ENCODE results near the gene PVR. TPM values are rescaled to one million over a fixed set of nuclear protein-coding genes. Genes with fewer than 3 reads are reported as not detected.
"Not testable (repeated sequence)": the region's sequence is repeated elsewhere in the genome, so short reads cannot be mapped to it uniquely, and the experiment has no call there.

The PVR gene, protein sequence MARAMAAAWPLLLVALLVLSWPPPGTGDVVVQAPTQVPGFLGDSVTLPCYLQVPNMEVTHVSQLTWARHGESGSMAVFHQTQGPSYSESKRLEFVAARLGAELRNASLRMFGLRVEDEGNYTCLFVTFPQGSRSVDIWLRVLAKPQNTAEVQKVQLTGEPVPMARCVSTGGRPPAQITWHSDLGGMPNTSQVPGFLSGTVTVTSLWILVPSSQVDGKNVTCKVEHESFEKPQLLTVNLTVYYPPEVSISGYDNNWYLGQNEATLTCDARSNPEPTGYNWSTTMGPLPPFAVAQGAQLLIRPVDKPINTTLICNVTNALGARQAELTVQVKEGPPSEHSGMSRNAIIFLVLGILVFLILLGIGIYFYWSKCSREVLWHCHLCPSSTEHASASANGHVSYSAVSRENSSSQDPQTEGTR
- total RNA-seq, result 42.8 TPM

DNA sequence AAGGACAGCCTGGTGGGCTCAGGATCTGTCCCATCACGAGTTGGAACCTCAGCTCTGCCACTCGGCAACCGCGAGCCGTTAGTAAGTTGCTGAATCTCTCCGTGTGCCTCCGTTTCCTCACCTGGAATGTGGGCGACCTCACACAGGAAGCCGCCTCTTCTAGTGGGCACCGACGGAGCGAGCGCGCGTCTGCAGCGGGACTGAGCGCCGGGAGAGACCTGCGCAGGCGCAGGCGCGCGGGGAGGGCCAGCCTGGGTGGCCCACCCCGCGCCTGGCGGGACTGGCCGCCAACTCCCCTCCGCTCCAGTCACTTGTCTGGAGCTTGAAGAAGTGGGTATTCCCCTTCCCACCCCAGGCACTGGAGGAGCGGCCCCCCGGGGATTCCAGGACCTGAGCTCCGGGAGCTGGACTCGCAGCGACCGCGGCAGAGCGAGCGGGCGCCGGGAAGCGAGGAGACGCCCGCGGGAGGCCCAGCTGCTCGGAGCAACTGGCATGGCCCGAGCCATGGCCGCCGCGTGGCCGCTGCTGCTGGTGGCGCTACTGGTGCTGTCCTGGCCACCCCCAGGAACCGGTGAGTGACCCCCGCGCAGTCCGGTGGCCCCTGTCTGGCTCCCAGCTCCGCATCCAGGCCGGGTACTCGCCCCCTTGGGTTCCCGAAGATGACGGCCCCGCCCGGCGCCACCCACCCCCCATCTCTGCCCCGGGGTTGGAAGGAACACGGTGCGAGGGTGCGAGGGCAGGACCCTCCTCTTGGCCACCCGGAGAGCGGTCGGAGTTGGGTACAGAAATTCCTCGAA lies at the start of gene PVR:
Gene PVR (plus strand): TSS at position 306 of the 797 bp plus-strand sequence. CDS start 187 bp downstream, at position 493.
- peak; percentile 51 for DNase-seq (ENCODE audit: low spot score)

DNA sequence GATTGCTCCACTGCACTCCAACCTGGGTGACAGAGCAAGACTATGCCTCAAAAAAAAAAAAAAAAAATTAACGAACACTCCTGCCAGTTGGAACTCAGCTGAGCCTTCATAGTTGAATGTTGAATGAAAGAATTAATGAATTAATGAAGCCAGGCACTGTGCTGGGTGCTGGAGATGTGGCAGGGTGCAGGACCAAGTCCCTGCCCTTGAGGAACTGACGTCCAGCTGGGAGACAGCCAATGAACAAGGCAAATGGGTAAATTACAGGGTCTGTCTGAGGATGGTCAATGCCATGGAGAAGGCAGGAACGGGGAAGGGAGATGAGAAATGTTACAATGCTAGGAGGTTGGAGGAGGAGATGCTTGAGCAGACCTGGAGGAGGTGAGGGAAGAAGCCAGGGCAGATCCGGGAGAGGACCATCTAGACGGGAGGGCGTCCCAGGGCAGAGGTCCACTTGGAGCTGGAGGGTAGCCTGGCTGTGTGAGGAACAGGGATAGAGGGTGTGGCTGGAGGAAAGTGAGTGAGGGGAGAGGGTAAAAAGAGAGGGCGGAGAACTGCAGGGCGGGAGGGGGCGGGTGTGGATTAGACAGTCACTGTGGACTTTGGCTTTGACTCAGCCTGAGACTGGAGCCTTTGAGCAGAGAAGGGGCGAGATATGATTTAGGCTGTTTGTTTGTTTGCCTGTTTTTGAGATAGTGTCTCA lies 47.1 kb upstream of the PVR start:
- peak; percentile 48 for DNase-seq (ENCODE audit: low spot score)

DNA sequence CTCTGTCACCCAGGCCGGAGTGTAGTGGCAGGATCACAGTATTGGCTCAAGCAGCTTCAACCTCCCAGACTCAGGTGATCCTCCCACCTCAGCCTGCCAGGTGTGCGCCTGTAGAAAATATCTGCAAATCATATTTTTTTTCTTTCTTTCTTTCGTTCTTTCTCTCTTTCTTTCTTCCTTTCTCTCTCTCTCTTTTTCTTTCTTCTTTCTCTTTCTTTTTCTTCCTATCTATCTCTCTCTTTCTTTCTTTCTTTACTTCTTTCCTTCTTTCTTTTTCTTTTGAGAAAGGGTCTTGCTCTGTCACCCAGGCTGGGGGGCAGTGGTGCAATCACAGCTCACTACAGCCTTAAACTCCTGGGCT lies 46.6 kb upstream of the PVR start:
- no peak for DNase-seq (ENCODE audit: low spot score)

DNA sequence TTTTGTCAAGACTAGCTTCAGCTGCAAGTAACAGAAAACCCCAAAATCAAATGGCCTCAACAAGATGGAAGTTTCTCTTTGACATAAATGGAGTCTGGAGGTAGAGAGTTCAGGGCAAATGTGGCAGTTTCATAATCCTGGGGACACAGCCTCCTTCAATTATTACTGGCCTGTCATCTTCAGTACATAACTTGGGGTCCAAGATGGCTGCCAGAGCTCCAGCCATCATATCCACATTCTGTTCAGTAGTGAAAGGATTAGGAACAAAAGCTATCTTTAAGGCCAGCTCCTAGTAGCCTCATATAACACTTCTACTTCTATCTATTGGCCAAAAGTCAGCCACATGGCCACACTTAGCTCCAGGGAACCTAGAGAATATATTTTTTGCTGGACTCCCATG lies 45.4 kb upstream of the PVR start:
- no peak for DNase-seq (ENCODE audit: low spot score)

DNA sequence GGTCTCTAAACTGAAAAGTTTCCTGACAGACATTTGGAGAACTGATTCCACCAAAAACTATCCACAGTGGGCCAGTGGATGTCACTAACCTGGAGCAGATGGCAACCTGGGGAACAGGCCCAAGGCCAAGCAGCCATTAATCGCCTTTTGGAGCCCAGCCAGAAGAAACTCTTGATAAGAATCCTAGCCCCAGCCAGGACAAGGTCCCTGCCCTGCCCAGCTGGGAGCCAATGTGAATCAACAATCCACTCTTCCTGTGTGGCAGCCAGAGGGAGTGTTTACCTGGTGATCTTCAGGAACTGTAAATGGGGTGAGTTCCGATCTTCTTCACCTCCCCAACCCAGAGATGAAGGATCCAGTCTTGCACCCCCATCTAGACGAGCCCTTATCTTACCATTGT lies 44.8 kb upstream of the PVR start:
- DNase-seq (ENCODE audit: low spot score), result peak; percentile 80

DNA sequence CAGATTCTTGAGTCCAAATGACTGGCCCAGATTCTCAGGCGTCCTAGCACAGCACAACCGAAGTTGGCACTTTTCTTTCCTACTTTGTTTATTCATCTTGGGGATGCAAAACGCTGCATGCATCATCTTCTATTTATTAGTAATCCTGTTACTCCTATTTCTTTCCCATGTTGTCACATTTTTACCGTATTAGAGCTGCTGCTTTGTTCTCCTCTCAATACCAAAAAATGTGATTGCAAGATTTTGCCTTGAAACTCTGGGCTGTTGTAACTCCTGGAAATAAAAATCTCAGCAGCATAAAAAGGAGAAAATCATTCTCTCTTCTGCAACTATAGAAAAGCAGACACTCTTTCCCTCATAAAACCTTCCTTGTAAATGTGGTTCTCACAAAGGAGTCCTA lies 43.2 kb upstream of the PVR start:
- no peak for DNase-seq (ENCODE audit: low spot score)

DNA sequence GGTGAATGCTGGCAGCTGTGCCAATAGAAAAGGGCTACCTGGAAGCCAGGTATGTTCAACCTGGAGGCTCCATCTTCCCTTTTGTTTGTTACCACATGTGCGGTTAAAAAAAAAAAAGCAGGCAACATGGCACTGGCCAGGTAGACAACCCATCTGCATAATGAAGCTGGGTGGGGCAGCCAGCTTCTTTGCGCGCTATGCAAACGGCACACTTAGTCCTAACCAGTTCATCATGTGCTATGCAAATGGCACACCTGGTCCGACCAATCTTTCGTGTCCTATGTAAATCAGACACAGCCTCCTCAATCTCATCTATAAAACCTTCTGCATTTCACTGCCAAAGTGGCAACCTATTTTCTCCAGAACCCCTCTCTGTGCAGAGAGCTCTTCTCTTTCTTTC lies 41.6 kb upstream of the PVR start:
- DNase-seq (ENCODE audit: low spot score), result peak; percentile 77

DNA sequence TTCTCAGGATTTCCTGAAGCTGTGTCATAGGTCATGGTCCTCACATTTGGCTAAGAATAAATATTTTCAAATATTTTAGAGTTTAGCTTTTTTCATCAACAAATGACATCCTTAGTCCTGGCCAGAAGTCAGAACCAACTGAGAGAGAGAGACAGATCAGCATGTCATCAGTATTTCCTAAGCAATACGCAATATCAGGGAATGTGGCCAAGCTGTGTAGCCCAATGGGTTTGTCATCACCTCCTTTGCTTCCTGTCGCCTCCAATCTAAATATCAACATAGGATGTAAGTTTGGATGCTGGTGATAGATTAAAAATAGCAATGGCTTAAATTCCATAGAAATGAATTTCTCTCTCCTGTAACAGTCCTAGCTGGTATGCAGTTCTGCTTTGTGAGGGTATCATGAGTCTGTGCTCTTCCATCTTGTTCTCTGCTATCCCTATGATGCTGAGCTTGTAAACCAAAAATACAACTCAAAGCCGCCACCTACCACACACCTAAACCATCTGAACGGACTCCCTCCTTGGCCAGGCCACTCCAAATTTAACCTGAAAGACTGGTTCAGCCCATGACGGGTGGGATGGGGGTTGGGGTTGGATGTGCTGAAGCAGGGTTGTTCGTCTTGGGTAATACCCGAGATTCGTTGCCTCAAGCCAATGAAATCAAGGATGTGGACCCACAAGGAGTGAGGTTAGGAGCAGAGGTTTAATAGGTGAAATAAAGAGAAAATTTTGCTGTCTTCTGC lies 40.3 kb upstream of the PVR start:
- no peak for DNase-seq (ENCODE audit: low spot score)

DNA sequence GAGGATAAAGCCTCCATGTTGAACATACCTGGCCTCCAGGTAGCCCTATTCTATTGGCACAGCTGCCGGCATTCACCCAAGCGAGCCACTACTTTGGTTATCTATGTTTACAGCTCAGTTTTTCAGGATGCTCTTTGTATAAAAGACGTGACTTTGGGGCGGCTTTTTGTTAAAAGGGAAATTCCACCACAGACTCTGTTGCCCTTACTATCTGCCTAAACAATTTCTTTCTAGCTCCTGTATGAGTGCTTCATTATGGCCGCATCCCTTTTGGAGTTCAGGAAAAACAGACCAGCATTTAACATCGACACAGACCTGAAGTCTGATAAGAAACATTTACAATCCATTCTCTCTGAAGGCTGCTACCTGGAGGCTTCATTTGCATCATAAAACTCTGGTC lies 39.5 kb upstream of the PVR start:
- no peak for DNase-seq (ENCODE audit: low spot score)

DNA sequence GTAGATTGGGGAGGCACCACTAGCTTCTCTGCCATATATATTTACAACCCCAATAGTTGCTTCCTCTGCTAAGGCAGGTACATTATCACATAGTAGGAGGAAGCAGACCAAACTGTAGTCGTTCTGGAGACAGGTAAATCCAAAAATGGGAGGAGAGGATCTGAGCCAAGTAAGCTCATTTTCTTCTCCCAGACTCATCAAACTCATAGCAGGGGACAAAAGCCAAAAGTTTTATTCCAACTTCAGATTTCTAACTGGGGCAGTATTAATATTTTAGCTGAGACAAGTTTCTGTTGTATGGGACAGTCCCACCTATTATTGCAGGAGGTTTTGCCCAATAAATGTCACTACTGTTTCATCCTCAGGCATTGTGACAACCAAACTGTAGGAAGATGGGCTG lies 38.2 kb upstream of the PVR start:
- DNase-seq (ENCODE audit: low spot score), result no peak

DNA sequence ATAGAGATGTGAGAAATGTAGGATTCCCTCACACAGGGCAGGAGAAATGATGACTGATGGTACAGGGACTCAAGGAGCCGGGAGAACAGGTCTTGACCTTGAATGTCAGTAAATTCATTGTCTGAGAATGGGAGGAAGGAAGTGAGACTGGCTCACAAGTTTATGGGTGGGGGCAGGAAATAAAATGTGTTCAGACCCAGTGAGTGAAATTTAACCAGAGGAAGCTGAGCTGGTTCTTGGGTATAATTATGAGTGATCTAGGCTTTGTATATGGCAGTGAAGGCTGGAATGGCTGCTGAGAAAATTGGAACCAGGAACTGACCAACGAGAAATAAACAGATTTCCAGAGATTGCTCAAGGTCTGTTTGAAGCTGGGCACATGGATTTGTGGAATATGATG lies 36.7 kb upstream of the PVR start:
- DNase-seq (ENCODE audit: low spot score), result peak; percentile 17

DNA sequence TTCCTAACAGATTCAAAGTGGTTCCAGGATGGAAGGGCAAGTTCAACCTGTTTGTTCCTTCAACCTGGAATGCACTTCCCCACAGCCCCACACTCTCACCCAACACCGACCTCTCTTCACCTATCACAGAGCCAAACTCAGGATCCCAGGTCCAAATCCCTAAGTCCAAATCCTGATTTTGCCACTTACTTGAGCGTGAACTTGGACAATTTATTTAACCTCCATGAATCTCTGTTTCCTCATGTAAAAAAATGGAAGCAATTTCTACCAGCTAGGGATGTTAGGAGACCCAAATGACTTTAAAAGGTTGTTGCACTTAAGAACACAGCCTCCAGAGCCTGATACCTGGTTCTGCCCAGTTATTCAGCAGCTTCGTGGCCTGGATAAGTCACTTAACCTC lies 35.8 kb upstream of the PVR start:
- DNase-seq (ENCODE audit: low spot score), result no peak

DNA sequence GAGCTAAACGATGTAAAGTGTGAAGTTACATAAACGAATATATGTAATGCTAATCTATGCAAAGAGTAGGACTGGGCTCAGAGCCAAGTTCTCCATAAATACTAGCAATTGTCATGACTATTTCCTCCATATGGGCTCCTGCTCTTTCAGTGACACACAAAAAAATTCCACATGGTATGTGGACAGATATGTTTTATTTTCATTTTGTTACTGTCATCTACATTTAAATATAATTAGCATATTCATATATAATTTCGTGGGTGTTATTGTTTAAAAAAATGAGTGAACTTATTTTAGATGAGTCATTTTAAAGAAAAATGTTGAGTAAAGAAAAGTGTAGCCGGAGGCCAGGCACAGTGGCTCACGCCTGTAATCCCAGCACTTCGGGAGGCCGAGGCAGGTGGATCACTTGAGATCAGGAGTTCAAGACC lies 35.3 kb upstream of the PVR start:
- no peak for DNase-seq (ENCODE audit: low spot score)

DNA sequence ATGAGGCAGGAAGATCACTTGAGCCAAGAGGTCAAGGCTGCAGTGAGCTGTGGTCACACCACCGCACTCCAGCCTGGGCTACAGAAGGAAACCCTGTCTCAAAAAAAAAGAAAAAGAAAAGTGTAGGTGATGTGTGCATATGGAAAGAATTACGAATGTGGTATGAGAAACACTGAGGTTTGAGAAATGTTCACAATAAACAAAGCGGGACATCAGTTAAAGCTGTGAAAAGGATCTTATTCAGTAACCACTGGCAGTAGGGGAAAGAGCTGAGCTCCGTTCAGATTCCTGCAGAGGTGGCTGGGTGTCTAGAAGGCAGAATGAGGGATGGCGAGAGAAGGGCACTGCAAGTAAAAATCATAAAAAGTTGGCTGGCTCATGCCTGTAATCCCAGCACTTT lies 34.5 kb upstream of the PVR start:
- DNase-seq (ENCODE audit: low spot score), result no peak

DNA sequence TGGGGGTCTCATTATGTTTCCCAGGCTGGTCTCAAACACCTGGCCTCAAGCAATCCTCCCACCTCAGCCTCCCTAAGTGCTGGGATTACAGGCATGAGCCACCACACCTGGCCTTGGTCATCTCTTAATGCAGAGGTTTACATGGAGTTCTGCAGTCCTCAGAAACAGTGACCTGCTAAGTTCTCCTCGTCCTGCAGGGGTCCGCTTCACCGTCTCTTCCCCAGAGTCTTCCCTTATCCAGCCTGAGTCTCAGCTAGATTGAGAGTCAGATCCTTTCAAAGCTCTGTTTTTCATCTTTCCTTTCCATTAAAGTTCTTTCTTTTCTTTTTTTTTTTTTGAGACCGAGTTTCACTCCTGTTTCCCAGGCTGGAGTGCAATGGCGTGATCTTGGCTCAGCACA lies 33.2 kb upstream of the PVR start:
- DNase-seq (ENCODE audit: low spot score), result not testable (repeated sequence)

DNA sequence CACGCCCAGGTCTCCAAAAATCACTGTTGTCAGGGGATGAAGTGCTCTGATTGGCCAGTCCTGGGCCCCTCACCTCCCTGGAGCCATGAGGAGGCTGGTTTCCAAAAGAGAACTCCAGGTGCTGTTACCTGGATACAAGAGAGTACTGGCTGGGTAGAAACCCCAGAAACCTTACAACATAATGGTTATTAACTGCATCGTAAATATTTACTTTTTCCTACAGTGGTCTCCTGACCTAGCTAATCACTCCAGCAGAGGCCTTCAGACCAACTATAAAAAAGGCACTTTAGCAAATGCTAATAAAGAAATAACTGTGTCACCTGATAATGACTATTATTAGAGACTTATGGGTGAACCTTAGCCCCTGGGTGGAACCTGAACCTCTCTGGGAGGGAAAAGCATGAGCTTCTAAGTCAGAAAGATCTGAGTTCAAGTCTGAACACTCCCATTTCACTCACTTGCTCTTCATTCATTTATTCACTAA lies 31.9 kb upstream of the PVR start:
- DNase-seq (ENCODE audit: low spot score), result no peak

DNA sequence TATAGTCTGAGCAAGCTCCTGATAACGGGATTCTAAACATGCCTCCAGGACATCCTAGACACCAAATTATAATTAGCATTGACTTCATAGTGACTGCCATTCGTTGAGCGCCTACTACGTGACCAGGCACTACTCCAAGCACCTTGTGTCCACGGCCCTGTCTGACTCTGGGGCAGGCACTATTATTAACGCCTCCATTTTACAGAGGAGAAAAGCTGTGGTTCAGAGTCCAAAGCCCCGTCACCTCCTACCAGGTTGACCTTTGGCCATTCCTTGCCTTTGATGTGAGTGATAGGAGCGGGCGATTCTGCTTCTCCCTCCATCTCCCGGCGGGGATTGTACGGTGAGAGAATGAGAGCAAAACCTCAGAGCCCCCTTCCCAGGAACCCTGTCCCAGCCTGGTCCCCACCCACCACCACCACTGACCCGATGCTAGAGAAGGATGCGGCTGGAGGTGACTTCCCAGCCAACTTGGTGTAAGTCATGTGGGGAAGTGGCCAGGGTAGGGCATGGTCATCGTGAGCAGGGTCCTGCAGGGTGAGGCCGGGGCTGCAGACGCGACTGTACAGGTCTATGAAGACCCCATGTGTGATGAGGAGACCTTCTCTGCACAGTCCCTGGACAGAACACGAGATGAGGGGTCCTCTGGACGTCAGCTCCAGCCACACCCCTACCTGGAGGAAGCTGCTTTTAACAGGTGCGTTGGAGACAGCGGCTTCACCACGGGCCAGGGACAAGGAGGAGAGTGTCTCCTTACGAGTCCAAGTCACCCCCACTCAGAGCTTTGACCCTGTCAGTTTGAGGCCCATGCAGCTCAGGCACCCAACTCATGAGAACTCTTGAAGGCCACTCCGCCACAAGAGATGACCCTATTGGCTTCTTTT lies 30.2 kb upstream of the PVR start, which contains the start of gene IGSF23:
Gene IGSF23 (plus strand): TSS at position 269 of the 884 bp plus-strand sequence. CDS start 83 bp downstream, at position 352.
- DNase-seq (ENCODE audit: low spot score), result no peak

DNA sequence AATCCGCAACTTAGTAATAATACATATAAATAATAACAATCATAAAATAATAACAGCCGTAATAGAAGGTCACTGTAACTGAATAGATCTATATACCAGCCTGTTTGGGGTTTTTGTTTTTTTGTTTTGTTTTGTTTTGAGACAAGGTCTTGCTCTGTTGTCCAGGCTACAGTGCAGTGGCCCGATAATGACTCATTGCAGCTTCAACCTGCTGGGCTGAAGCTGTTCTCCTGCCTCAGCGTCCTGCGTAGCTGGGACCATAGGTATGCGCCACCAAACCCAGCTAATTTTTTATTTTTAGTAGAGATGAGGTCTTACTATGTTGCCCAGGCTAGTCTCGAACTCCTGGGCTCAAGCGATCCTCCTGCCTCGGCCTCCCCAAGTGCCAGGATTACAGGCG lies 29.4 kb upstream of the PVR start:
- no peak for DNase-seq (ENCODE audit: low spot score)

DNA sequence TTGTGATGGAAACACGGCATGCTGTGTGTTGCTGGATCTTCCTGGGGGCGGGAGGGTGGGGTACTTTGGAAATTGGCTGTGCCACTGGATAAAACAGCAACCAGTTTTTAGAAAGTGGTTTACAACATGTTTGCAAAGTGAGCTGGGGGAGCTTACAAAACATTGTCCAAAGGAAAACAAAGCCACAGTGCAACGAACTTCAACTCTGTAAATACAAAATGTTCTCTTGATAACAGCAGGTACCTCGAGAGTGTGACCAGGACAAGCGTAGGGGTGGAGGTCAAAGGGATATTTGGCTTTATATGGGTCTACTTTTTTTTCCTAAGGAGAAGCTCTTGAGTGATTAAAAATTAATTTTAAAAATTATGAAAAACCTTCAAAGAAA lies 27.9 kb upstream of the PVR start:
- DNase-seq (ENCODE audit: low spot score), result no peak

DNA sequence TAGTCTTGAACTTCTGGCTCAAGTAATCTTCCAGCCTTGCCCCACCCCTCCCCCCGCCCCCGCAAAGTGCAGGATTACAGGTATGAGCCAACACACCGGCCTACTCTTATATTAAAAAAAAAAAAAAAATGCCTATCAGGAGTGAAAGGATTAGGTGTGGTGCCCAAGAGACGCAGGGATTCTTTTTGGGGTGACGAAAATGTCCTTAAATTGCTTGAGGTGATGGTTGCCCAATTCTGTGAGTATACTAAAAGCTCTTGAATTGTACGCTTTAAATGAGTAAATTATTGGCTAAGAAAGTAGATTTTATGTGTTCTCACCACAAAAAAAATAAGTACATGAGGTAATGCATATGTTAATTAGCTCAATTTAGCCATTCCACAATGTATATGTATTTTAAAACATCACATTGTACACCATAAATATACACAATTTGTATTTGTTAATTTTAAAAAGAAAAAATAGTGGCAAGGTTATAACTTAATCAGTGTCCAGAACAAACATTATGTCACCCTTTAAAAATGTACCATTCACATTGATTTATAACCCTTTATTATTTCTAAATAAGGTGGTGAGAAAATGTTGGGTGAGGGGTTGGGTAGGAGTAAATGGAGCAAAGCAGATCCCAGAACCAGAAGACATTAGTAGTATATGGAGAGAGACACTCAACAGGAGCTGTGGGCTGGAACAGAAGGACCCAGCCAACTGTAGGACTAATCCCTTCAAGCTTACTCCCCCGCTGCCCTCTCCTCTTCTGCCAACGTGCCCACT lies 26.4 kb upstream of the PVR start:
- no peak for DNase-seq (ENCODE audit: low spot score)

Data from mucosa of gallbladder (tissue), 1 donor.